Neural crest cell (in vitro differentiated cells): ENCODE data around the gene NOA1. TPM values are rescaled to one million over a fixed set of nuclear protein-coding genes. Genes with fewer than 3 reads are reported as not detected.

Experiments used
- DNase-seq: peaks from one replicate; pipeline ENCODE4 v3.0.0; 2021; ENCODE audit warnings: low read depth, mixed read lengths, low spot score
- H3K27ac Mint-ChIP-seq: one replicate; pipeline ENCODE4 v1.8.0; 2021; ENCODE audit warnings: mild to moderate bottlenecking, mixed read lengths; ENCODE audit not compliant: unreplicated experiment
- H3K27me3 Mint-ChIP-seq: 2 replicates; pipeline ENCODE4 v1.8.0; 2021; ENCODE audit warnings: low read depth, mild to moderate bottlenecking, mixed read lengths
- H3K36me3 Mint-ChIP-seq: 2 replicates; pipeline ENCODE4 v1.8.0; 2021; ENCODE audit warnings: low read depth, mild to moderate bottlenecking, mixed read lengths
- H3K4me1 Mint-ChIP-seq: 2 replicates; pipeline ENCODE4 v1.8.0; 2021; ENCODE audit warnings: mixed read lengths
- H3K4me3 Mint-ChIP-seq: one replicate; pipeline ENCODE4 v1.8.0; 2021; ENCODE audit warnings: mild to moderate bottlenecking, mixed read lengths
- H3K9me3 Mint-ChIP-seq: 2 replicates; pipeline ENCODE4 v1.8.0; 2021; ENCODE audit warnings: mixed read lengths
- total RNA-seq: library from RNA; stranded (reverse); gene quantifications from 2 replicates; pipeline ENCODE4 v1.2.1, GENCODE V29; 2021
- TF ChIP-seq, protein P1 (sequence below): fragments of 200-600 bp; sonication (generic); conservative IDR thresholded peaks from 2 replicates; pipeline ENCODE4 v1.5.0; 2021; ENCODE audit warnings: antibody characterized with exemption, mild to moderate bottlenecking

Gene NOA1
- total RNA-seq, 1 donor from 2014 or later, result 17.3 TPM

- Mint-ChIP-seq H3K9me3 (no peaks in the 10 kb centered on the region), H3K4me3 (peak overlapping the region; percentile 54), H3K27ac (no peak overlapping the region), H3K4me1 (peaks cover 43% of the 10 kb centered on the region), H3K36me3 (peaks cover under 1% of the 10 kb centered on the region), H3K27me3 (no peaks in the 10 kb centered on the region)
- TF ChIP-seq, protein P1, sequence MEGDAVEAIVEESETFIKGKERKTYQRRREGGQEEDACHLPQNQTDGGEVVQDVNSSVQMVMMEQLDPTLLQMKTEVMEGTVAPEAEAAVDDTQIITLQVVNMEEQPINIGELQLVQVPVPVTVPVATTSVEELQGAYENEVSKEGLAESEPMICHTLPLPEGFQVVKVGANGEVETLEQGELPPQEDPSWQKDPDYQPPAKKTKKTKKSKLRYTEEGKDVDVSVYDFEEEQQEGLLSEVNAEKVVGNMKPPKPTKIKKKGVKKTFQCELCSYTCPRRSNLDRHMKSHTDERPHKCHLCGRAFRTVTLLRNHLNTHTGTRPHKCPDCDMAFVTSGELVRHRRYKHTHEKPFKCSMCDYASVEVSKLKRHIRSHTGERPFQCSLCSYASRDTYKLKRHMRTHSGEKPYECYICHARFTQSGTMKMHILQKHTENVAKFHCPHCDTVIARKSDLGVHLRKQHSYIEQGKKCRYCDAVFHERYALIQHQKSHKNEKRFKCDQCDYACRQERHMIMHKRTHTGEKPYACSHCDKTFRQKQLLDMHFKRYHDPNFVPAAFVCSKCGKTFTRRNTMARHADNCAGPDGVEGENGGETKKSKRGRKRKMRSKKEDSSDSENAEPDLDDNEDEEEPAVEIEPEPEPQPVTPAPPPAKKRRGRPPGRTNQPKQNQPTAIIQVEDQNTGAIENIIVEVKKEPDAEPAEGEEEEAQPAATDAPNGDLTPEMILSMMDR, result no peak
- DNase-seq, result no peak
Observed at GRCh38 chr4:56914336-56914735, 63.1 kb downstream of the NOA1 start.

Other genes with a start within 250 kb of the NOA1 start
- gene SPINK2, start 155.9 kb downstream of the NOA1 start, total RNA-seq, result not detected in 2 replicates
- gene REST, start 69.7 kb downstream of the NOA1 start, total RNA-seq, result 51.2 and 55.1 TPM in 2 replicates
- 129 and 134 TPM in 2 replicates for gene POLR2B, start 1.3 kb upstream of the NOA1 start, total RNA-seq
- 0.55 and 0.82 TPM in 2 replicates for gene IGFBP7, start 132.8 kb upstream of the NOA1 start, total RNA-seq